ENCODE measurements around the gene FANCC.

FANCC gene

GRCh38 chr9:95129476-95130291 is 187.8 kb downstream of the FANCC start:
- no peak for DNase-seq (ENCODE audit: low read depth, low spot score)
- no peak overlapping the region for H3K4me3 ChIP-seq (ENCODE audit: low read depth, low read length)
- no peak for TF ChIP-seq CTCF (IDR thresholded peaks at IDR 0.05; ENCODE audit: low read depth, low read length)
- in situ Hi-C loops (cut with HindIII; ENCODE audit: low sequenced_read_pairs) = loop anchor here (25.0 kb wide), 1 partner anchor 442 kb away; no protein-coding TSS in a partner anchor

GRCh38 chr9:95128177-95128524 is 189.4 kb downstream of the FANCC start:
- in situ Hi-C loops (cut with HindIII; ENCODE audit: low sequenced_read_pairs) = loop anchor here (25.0 kb wide), 1 partner anchor 441 kb away; no protein-coding TSS in a partner anchor
- TF ChIP-seq CTCF (IDR thresholded peaks at IDR 0.05; ENCODE audit: low read depth, low read length) = no peak
- no peak for DNase-seq (ENCODE audit: low read depth, low spot score)
- H3K4me3 ChIP-seq (ENCODE audit: low read depth, low read length) = no peak overlapping the region

- H3K4me3 ChIP-seq (ENCODE audit: low read depth, low read length) = peak overlapping the region; percentile 39
- in situ Hi-C loops (cut with HindIII; ENCODE audit: low sequenced_read_pairs) = loop anchor here (25.0 kb wide), 1 partner anchor 440 kb away; no protein-coding TSS in a partner anchor
- peak; percentile 81 for DNase-seq (ENCODE audit: low read depth, low spot score)
- TF ChIP-seq CTCF (IDR thresholded peaks at IDR 0.05; ENCODE audit: low read depth, low read length) = peak; percentile 99
These were observed 190.0 kb downstream of the FANCC start for GRCh38 chr9:95127249-95128176.

- in situ Hi-C loops (cut with HindIII; ENCODE audit: low sequenced_read_pairs) = loop anchor here (25.0 kb wide), 1 partner anchor 439 kb away; no protein-coding TSS in a partner anchor
- DNase-seq (ENCODE audit: low read depth, low spot score) = no peak
- no peak for TF ChIP-seq CTCF (IDR thresholded peaks at IDR 0.05; ENCODE audit: low read depth, low read length)
- H3K4me3 ChIP-seq (ENCODE audit: low read depth, low read length) = no peak overlapping the region
These were observed 190.8 kb downstream of the FANCC start for GRCh38 chr9:95126739-95127138.

- in situ Hi-C loops (cut with HindIII; ENCODE audit: low sequenced_read_pairs) = loop anchor here (25.0 kb wide), 1 partner anchor 438 kb away; no protein-coding TSS in a partner anchor
- DNase-seq (ENCODE audit: low read depth, low spot score) = no peak
- H3K4me3 ChIP-seq (ENCODE audit: low read depth, low read length) = no peak overlapping the region
- TF ChIP-seq CTCF (IDR thresholded peaks at IDR 0.05; ENCODE audit: low read depth, low read length) = no peak
These were observed 191.9 kb downstream of the FANCC start for GRCh38 chr9:95125652-95126051.

GRCh38 chr9:95124582-95125367 is 192.7 kb downstream of the FANCC start:
- H3K4me3 ChIP-seq (ENCODE audit: low read depth, low read length) = no peak overlapping the region
- no peak for DNase-seq (ENCODE audit: low read depth, low spot score)
- TF ChIP-seq CTCF (IDR thresholded peaks at IDR 0.05; ENCODE audit: low read depth, low read length) = peak; percentile 38
- in situ Hi-C loops (cut with HindIII; ENCODE audit: low sequenced_read_pairs) = loop anchor here (25.0 kb wide), 1 partner anchor 437 kb away; no protein-coding TSS in a partner anchor

All from astrocyte of the spinal cord (primary cell).